ENCODE data around the gene ARHGAP1.

The ARHGAP1 gene

GRCh38 chr11:46640036-46640788 is 60.2 kb downstream of the ARHGAP1 start:
- no peak for DNase-seq (ENCODE audit: low read depth)
- no peak overlapping the region for H3K4me3 ChIP-seq (ENCODE audit: low read depth, low read length)
- no peak for TF ChIP-seq CTCF (IDR thresholded peaks at IDR 0.05; ENCODE audit: low read depth, low read length, missing control alignments)

GRCh38 chr11:46639197-46639839 is 61.1 kb downstream of the ARHGAP1 start:
- no peak for DNase-seq (ENCODE audit: low read depth)
- H3K4me3 ChIP-seq (ENCODE audit: low read depth, low read length) = no peak overlapping the region

GRCh38 chr11:46637546-46637945 is 62.9 kb downstream of the ARHGAP1 start:
- TF ChIP-seq CTCF (IDR thresholded peaks at IDR 0.05; ENCODE audit: low read depth, low read length, missing control alignments) = no peak

More at GRCh38 chr11:46639197-46639839, 61.1 kb downstream of the ARHGAP1 start:
- TF ChIP-seq CTCF (IDR thresholded peaks at IDR 0.05; ENCODE audit: low read depth, low read length, missing control alignments) = no peak

GRCh38 chr11:46635557-46636139 is 64.8 kb downstream of the ARHGAP1 start:
- no peak overlapping the region for H3K4me3 ChIP-seq (ENCODE audit: low read depth, low read length)
- TF ChIP-seq CTCF (IDR thresholded peaks at IDR 0.05; ENCODE audit: low read depth, low read length, missing control alignments) = no peak
- no peak for DNase-seq (ENCODE audit: low read depth)

More at GRCh38 chr11:46637546-46637945, 62.9 kb downstream of the ARHGAP1 start:
- H3K4me3 ChIP-seq (ENCODE audit: low read depth, low read length) = no peak overlapping the region
- no peak for DNase-seq (ENCODE audit: low read depth)

- no peak for TF ChIP-seq CTCF (IDR thresholded peaks at IDR 0.05; ENCODE audit: low read depth, low read length, missing control alignments)
- H3K4me3 ChIP-seq (ENCODE audit: low read depth, low read length) = no peak overlapping the region
- no peak for DNase-seq (ENCODE audit: low read depth)
Observed at GRCh38 chr11:46633291-46634217, 66.9 kb downstream of the ARHGAP1 start.

- TF ChIP-seq CTCF (IDR thresholded peaks at IDR 0.05; ENCODE audit: low read depth, low read length, missing control alignments) = no peak
- no peak for DNase-seq (ENCODE audit: low read depth)
- no peak overlapping the region for H3K4me3 ChIP-seq (ENCODE audit: low read depth, low read length)
Observed at GRCh38 chr11:46632502-46632901, 67.9 kb downstream of the ARHGAP1 start.

Data from GM12864 (cell line).